ENCODE results near the gene MARK3.

DNA sequence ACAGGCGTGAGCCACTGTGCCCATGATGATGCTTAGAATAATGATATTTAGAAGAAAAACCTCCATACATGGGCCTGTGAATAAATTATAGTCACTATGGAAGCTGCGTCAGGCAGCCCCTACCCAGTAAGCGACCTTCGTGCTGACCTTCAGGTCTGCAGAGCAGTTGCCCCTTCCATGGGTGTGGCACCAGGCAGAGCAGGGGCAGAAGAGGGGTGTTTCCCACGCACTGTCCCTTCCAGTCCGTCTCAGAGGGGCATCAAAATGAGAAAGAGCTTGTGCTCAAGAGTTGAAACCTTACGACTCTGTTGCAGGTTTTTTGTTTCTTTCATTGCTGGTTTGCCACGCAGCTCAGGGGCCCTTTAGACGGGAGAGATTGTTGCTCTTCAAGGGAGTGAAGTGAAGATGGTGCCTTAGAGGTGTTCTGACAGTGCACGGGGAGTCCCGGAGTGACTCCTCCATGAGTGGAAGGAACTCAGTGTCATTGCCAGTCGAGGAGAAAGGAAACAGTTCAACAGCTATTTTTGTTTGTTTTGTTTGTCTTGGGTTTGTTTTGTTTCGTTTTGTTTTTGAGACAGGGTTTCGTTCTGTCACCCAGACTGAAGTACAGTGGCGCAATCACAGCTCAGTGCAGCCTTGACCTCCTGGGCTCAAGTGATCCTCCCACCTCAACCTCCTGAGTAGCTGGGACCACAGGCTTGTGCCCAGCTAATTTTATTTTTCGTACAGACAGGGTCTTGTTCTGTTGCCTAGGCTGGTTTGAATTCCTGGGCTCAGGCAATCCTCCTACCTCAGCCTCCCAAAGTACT is 123.5 kb downstream of the MARK3 start:
- TF ChIP-seq, protein P1, sequence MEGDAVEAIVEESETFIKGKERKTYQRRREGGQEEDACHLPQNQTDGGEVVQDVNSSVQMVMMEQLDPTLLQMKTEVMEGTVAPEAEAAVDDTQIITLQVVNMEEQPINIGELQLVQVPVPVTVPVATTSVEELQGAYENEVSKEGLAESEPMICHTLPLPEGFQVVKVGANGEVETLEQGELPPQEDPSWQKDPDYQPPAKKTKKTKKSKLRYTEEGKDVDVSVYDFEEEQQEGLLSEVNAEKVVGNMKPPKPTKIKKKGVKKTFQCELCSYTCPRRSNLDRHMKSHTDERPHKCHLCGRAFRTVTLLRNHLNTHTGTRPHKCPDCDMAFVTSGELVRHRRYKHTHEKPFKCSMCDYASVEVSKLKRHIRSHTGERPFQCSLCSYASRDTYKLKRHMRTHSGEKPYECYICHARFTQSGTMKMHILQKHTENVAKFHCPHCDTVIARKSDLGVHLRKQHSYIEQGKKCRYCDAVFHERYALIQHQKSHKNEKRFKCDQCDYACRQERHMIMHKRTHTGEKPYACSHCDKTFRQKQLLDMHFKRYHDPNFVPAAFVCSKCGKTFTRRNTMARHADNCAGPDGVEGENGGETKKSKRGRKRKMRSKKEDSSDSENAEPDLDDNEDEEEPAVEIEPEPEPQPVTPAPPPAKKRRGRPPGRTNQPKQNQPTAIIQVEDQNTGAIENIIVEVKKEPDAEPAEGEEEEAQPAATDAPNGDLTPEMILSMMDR (IDR thresholded peaks at IDR 0.05): no peak
- no peak for TF ChIP-seq EP300 (IDR thresholded peaks at IDR 0.05)
